Small intestine (tissue), 16 donors: Measurements from ENCODE around the gene PDK2. TPM values are rescaled to one million over a fixed set of nuclear protein-coding genes. Genes with fewer than 3 reads are reported as not detected.
A peak's percentile ranks its signal among the peaks of the same experiment; 100 is the strongest.

ENCODE experiments used
- DNase-seq, 2 donors: peaks; one replicate each; pipeline versions ENCODE4 v3.0.0 to v3.0.0-alpha.2; 2013
- FAIRE-seq: peaks from 2 replicates; lab custom pipeline; 2012; peaks lifted over from hg19 to GRCh38; lab: Jason Lieb, UNC
- H3K27ac ChIP-seq, 3 donors: one replicate each; pipeline ENCODE4 v1.5.1; 2013; ENCODE audit warnings: low read length in 2 of 3, mild to moderate bottlenecking in 2 of 3, control low read depth in 1 of 3, inconsistent platforms in 1 of 3, low read depth in 1 of 3, moderate library complexity in 1 of 3
- H3K27me3 ChIP-seq, 3 donors: one replicate each; pipeline ENCODE4 v1.6.1; 2013; ENCODE audit warnings: low read length in 3 of 3, inconsistent platforms in 1 of 3; ENCODE audit not compliant: control insufficient read depth in 3 of 3, insufficient read depth in 3 of 3
- H3K36me3 ChIP-seq, 3 donors: one replicate each; pipeline ENCODE4 v1.6.1; 2013; ENCODE audit warnings: low read length in 3 of 3, inconsistent platforms in 1 of 3, low read depth in 1 of 3, mild to moderate bottlenecking in 1 of 3, moderate library complexity in 1 of 3; ENCODE audit not compliant: control insufficient read depth in 3 of 3, insufficient read depth in 2 of 3
- H3K4me1 ChIP-seq, 3 donors: one replicate each; pipeline ENCODE4 v1.6.1; 2013; ENCODE audit warnings: low read length in 2 of 3, inconsistent platforms in 1 of 3, low read depth in 1 of 3, mild to moderate bottlenecking in 1 of 3, moderate library complexity in 1 of 3; ENCODE audit not compliant: control insufficient read depth in 3 of 3, insufficient read depth in 2 of 3
- H3K4me3 ChIP-seq, 3 donors: one replicate each; pipeline ENCODE4 v1.5.1; 2013; ENCODE audit warnings: low read length in 3 of 3, control low read depth in 1 of 3, inconsistent platforms in 1 of 3, low read depth in 1 of 3, mild to moderate bottlenecking in 1 of 3, moderate library complexity in 1 of 3
- H3K9me3 ChIP-seq, 2 donors: one replicate each; pipeline ENCODE4 v1.6.1; 2013; ENCODE audit warnings: low read depth in 1 of 2, low read length in 1 of 2; ENCODE audit not compliant: control insufficient read depth in 2 of 2, insufficient read depth in 1 of 2
- WGBS, 3 donors: extraction: QIAGEN DNeasy Blood & Tissue Kit; methylation state at CpG; one replicate each; pipeline ENCODE4 v1.1.7; 2013; 5-methylcytosine and 5-hydroxymethylcytosine counted together
- long read RNA-seq, 10 donors: transcript quantifications; one replicate each; lab custom pipeline, GENCODE V29; 2026
- polyA plus RNA-seq, 4 donors: library from polyadenylated mRNA; stranded (reverse) in 3 of 4; unstranded in 1 of 4; fragments of 200-250 nt in 3 of 4; fragments of 120-200 nt in 1 of 4; gene quantifications; one replicate each; pipeline versions ENCODE4 v1.2.1 to v1.2.3, GENCODE V29; 2013
- donor health status: healthy with polysubstance abuse.
- donor health status: control.
- donor health status: control.
- donor health status: Bipolar disorder and iron deficiency.
- donor health status: healthy.

The PDK2 gene
- 100 to 1,000 TPM in 1 of 4 donors, 10 to 100 TPM in 3; 27.2 to 125 (median 36.8) TPM for polyA plus RNA-seq
- long read RNA-seq, donor 1: 0 reads
- long read RNA-seq, donor 2, transcript PDK2-203 (11 exons, 3,440 nt): major isoform, 6 of 12 reads
- long read RNA-seq, donor 2, partial matches to known transcripts: 0 of 12 reads
- long read RNA-seq, donor 2, other reads (novel, unspliced or antisense): 0 of 12 reads
- long read RNA-seq, donor 3, transcript PDK2-206 (4 exons, 865 nt): major isoform, 7 of 21 reads
- long read RNA-seq, donor 3, transcript PDK2-203 (11 exons, 3,440 nt): minor isoform, 5 of 21 reads
- long read RNA-seq, donor 3, partial matches to known transcripts: 7 of 21 reads
- long read RNA-seq, donor 3, other reads (novel, unspliced or antisense): 0 of 21 reads
- long read RNA-seq, donor 4, partial matches to known transcripts: 0 of 1 reads
- long read RNA-seq, donor 4, other reads (novel, unspliced or antisense): 0 of 1 reads
- long read RNA-seq, donor 5, transcript PDK2-203 (11 exons, 3,440 nt): major isoform, 7 of 10 reads
- long read RNA-seq, donor 5, partial matches to known transcripts: 0 of 10 reads
- long read RNA-seq, donor 5, other reads (novel, unspliced or antisense): 0 of 10 reads
- long read RNA-seq, donor 6, transcript PDK2-203 (11 exons, 3,440 nt): major isoform, 11 of 25 reads
- long read RNA-seq, donor 6, transcript PDK2-206 (4 exons, 865 nt): minor isoform, 6 of 25 reads
- long read RNA-seq, donor 6, partial matches to known transcripts: 6 of 25 reads
- long read RNA-seq, donor 6, other reads (novel, unspliced or antisense): 0 of 25 reads
- long read RNA-seq, donor 7, transcript PDK2-206 (4 exons, 865 nt): minor isoform, 20 of 78 reads
- long read RNA-seq, donor 7, transcript PDK2-203 (11 exons, 3,440 nt): major isoform, 39 of 78 reads
- long read RNA-seq, donor 7, partial matches to known transcripts: 17 of 78 reads
- long read RNA-seq, donor 7, other reads (novel, unspliced or antisense): 0 of 78 reads
- long read RNA-seq, donor 8, partial matches to known transcripts: 0 of 1 reads
- long read RNA-seq, donor 8, other reads (novel, unspliced or antisense): 0 of 1 reads
- long read RNA-seq, donor 9, partial matches to known transcripts: 0 of 5 reads
- long read RNA-seq, donor 9, other reads (novel, unspliced or antisense): 0 of 5 reads
- long read RNA-seq, donor 10, transcript PDK2-203 (11 exons, 3,440 nt): major isoform, 20 of 39 reads
- long read RNA-seq, donor 10, transcript PDK2-206 (4 exons, 865 nt): minor isoform, 10 of 39 reads
- long read RNA-seq, donor 10, partial matches to known transcripts: 7 of 39 reads
- long read RNA-seq, donor 10, other reads (novel, unspliced or antisense): 0 of 39 reads

DNA sequence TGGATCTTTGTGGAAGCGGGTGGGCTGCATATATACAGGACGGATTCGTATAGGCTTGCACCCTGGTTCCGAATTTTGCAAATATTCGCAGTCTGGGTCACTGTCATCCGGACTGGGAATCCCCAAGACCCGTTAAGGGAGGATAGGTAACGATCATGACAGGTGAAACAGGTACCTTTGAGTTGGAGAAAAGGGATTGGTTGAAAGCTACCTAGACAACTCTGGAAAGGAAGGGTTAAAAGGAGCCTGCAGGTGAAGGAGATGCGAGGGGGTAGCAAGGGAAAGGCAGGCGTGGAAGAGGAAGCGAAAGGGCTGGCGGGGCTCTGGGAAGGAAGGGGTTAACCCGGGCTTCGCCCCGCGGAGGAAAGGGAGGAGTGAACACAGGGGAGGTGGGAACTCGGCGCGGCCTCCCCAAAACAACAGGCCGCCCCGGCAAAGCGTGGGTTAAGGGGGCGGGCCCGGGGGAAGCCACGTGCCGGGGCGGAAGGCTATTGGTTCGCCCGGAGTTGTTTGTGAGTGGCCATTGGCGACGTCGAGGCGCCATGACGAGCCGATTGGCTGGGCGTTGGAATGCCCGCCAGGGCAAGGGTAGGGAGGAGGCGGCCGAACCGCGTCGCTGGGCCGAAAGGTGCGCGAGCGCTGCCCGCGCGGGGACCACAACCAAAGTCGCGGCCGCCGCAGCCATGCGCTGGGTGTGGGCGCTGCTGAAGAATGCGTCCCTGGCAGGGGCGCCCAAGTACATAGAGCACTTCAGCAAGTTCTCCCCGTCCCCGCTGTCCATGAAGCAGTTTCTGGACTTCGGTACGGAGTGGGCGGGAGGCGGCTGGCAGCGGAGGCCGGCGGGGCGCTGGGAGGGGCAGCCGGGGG, at the start of gene PDK2:
PDK2 (plus strand) TSS at position 599 of the 867 bp plus-strand sequence; CDS start at position 684, 85 bp downstream.
- peak; percentile 97 for DNase-seq
- 0 to 1% (median 1%) methylated on average over 56 to 68 of the region's 68 CpGs for WGBS, 3 donors
- H3K36me3 ChIP-seq: peaks cover 0 to 45% (median 7%) of the 10 kb centered on the region in 3 donors
- H3K4me1 ChIP-seq: peaks cover 4 to 38% (median 5%) of the 10 kb centered on the region in 3 donors
- H3K9me3 ChIP-seq: no peaks in the 10 kb centered on the region
- H3K27me3 ChIP-seq: no peaks in the 10 kb centered on the region
- H3K27ac ChIP-seq: peak within 1 kb of the TSS; percentile 73 to 87 (median 76)
- peak within 1 kb of the TSS; percentile 77 to 98 (median 93) for H3K4me3 ChIP-seq
- FAIRE-seq: no peak

DNA sequence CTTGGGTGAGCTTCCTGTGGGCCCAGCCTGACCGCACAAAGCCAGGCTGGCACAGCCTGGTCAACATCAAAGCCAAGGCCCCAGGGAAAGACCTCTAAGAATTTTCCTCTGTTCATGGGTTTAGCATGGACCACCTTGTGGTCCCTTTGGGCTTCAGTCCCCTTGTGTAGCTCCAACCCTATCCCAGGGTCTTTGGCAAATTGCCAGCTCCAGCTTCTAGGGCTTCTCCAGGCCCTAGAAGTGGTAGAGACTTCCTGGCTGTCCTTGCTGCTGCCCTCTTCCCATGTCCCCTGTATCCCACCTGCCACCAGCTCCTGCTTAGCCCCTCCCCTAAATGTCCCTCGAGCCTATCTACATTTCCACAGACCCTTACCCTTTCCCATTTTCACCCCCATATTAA, 49.0 kb upstream of the PDK2 start:
- Histone ChIP-seq H3K27me3 (no peaks in the 10 kb centered on the region), H3K4me3 (no peak overlapping the region), H3K36me3 (no peaks in the 10 kb centered on the region), H3K4me1 (peaks cover 0 to 7% (median 5%) of the 10 kb centered on the region in 3 donors), H3K27ac (no peak overlapping the region), H3K9me3 (no peaks in the 10 kb centered on the region)
- no peak for FAIRE-seq
- 79 to 87% (median 80%) methylated on average over 2 of the region's 2 CpGs for WGBS, 3 donors
- DNase-seq: no peak

DNA sequence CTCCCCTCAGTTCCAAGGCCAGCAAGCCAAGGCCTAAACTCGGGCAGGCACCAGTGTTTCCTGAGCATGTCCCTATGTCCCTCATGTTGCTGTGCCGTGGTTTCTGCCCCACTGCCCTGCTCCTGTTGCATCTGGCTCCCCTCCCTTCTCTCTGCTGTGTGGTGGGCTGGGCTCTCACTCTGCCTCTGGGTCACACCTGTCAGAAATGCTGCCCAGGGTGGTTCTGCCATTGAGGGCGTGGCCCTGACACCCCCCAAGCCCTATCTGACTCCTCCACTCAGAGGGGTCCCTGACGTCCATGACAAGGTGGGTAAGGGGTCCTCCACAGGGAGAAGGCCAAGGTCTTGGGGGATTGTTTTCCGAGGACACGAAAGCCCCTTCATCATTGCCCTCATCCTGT, 48.5 kb upstream of the PDK2 start:
- Histone ChIP-seq H3K4me1 (peaks cover 0 to 12% (median 5%) of the 10 kb centered on the region in 3 donors), H3K36me3 (no peaks in the 10 kb centered on the region), H3K27ac (no peak overlapping the region), H3K27me3 (no peaks in the 10 kb centered on the region), H3K4me3 (no peak overlapping the region), H3K9me3 (no peaks in the 10 kb centered on the region)
- DNase-seq: no peak
- WGBS, 3 donors: 76 to 87% (median 84%) methylated on average over 6 of the region's 6 CpGs
- no peak for FAIRE-seq

DNA sequence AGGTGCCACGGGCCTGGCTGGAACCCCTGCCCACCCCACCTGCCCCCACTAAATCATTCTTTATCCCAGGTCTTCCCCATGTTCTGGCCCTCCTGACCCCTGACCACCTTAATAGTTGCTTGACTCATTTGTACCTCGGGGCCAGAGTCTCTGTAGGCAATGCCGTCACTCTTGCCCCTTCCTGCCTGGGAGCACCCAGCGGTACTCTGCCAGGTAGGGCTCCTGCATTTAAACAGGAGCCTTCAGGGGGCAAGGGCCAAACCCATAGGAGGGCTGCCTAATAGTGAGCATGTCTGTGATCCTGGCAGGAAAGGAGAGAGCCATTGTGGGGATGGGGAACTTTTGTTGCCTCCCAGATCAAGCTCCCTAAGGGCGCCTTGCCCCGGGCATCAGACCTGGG, 48.1 kb upstream of the PDK2 start:
- FAIRE-seq (no peak), DNase-seq (no peak)
- Histone ChIP-seq H3K27ac (peak overlapping the region in 1 of 3 donors; percentile 10), H3K27me3 (no peaks in the 10 kb centered on the region), H3K9me3 (no peaks in the 10 kb centered on the region), H3K4me3 (no peak overlapping the region), H3K36me3 (no peaks in the 10 kb centered on the region), H3K4me1 (peaks cover 0 to 16% (median 5%) of the 10 kb centered on the region in 3 donors)
- WGBS, 3 donors: 90 to 92% (median 91%) methylated on average over 6 of the region's 6 CpGs

DNA sequence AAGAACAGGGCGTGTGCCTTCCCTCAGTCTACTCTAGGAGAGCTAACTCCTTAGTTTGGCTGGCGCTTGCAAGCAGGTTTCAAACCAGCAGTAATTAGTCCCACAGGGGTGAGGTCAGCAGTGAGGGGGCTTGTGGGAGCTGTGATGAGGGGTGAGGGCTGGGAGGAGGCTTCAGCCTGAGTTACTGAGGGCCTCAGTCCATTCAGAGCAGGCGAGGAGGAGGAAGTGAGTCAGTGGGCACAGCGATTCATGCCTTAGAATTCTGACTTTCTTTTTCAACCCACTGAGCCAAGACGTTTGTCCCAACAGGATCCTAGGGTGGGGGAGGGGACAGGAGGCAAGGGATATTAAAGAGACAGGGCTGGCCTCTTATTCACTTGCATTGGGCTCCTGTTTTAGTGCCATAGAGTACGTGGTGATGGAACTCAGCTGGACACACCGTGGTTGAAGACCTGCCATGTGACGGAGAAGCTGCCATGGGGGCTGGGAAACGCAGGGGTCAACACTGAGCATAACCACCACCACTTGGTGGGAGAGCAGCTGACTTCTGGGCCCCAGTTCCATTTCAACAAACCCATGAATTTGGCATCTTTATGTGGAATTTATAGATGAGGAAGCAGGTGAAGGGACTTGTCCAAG, 47.5 kb upstream of the PDK2 start:
- Histone ChIP-seq H3K9me3 (no peaks in the 10 kb centered on the region), H3K36me3 (no peaks in the 10 kb centered on the region), H3K27me3 (no peaks in the 10 kb centered on the region), H3K27ac (peak overlapping the region in 1 of 3 donors; percentile 10), H3K4me1 (peaks cover 0 to 19% (median 5%) of the 10 kb centered on the region in 3 donors), H3K4me3 (no peak overlapping the region)
- 61 to 68% (median 63%) methylated on average over 9 of the region's 9 CpGs for WGBS, 3 donors
- FAIRE-seq (no peak), DNase-seq (no peak)

DNA sequence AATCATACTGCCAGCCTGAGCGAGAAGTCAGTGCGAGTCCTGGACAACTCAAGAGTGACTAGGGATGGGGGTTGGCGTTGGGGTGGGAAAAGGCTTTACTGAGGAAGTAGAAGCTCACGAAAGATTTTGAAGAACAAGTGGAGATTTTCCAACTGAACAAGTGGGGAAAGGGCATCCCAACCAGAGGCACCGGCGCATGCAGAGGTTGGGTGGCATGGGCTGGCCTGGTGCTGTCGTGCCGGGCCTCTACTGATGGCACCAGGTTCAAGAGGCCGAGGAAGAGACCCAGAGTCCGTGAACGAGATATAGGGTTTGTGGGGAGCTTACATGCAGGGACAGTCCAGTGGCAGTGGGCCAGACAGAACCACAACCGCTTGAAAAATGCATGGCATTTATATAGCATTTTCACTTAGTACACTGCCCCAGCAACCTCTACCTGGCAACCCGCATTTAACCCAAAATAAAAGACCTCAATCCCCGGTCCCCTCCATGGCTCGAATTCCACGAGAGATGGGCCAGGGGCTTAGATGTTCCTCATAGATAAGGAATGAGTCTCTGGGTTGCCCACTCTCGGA, 46.9 kb upstream of the PDK2 start:
- no peaks in the 10 kb centered on the region for H3K9me3 ChIP-seq
- no peak overlapping the region for H3K4me3 ChIP-seq
- WGBS, 3 donors: 89 to 92% (median 89%) methylated on average over 17 of the region's 17 CpGs
- no peak for FAIRE-seq
- H3K27ac ChIP-seq: no peak overlapping the region
- DNase-seq: no peak
- H3K36me3 ChIP-seq: no peaks in the 10 kb centered on the region
- H3K27me3 ChIP-seq: no peaks in the 10 kb centered on the region
- peaks cover 0 to 22% (median 5%) of the 10 kb centered on the region in 3 donors for H3K4me1 ChIP-seq

DNA sequence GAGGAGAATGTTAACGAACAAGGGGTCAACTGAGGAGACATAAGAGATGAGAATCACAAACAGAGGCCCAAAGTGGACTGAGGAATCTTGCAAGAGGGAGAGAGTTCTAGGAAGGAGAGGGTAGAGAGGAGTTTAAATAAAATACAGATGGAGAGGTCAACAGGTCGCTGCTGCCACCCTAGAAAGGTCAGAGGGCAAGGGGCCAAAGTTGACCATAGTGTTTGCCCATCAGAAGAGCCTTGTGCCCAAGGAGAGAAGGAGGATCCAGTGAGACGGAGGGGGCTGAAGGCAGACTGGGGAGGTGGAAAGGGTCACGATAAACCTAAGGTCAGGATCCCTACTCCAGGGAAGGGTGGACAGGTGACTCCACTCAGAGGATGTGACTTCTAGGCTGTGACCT, 46.2 kb upstream of the PDK2 start:
- H3K36me3 ChIP-seq: no peaks in the 10 kb centered on the region
- H3K4me3 ChIP-seq: no peak overlapping the region
- no peaks in the 10 kb centered on the region for H3K9me3 ChIP-seq
- H3K27me3 ChIP-seq: no peaks in the 10 kb centered on the region
- peaks cover 2 to 30% (median 5%) of the 10 kb centered on the region in 3 donors for H3K4me1 ChIP-seq
- H3K27ac ChIP-seq: no peak overlapping the region
- FAIRE-seq (no peak), DNase-seq (no peak)
- 65 to 83% (median 72%) methylated on average over 4 of the region's 4 CpGs for WGBS, 3 donors
